NCI-H446 (cell line): ENCODE data around the gene COL17A1.

Experiments used
- DNase-seq, 2 experiments: peaks; one replicate each; lab custom pipeline; 2025; lab: John Stamatoyannopoulos, UW

COL17A1 gene

GRCh38 chr10:104049504-104050250 lies 36.0 kb downstream of the COL17A1 start:
- no peak for DNase-seq

GRCh38 chr10:104046651-104047050 lies 39.0 kb downstream of the COL17A1 start:
- no peak for DNase-seq

DNA sequence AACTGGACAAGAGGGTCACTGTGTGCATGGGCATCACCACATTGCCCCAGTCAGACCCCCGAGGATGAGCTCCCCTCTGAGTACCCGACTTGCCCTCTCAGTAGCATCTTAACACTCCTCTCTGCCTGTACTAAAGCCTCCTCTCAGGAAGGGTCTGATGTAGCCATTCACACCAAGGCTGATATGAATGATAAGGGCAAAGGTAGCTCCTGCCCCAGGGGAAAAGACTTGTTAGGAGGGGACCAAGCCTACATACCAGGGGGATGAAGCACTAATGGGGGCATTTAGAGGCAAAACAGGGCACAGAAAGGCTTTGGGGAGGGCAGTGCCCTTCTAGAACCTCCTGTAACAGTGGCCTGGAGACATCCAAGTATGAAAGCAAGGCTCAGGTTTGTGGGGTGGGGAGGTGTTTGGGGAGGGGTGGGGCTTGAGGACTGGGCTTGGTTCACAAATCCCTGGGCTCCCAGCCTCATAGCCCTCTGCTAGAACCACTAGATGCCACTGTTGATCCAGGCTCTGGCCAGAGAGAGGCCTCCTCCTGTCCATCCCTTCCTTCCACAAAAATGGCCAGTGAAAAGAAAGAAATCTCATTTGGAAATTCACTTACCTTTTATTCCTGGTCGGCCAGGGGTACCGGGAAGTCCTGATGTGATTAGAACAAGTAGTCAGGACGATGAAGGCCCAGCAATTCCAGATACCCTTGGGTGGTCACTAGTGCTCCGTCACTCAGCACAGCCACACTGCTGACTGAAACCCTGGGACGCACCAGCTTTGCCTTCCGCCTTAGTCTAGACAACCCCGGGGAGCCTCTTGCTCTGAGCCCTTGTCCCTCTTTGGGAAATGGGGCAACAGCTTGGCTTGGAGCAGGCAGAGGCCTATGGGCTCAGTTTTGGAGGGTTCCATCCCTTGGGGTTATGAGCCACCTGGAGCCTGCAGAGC lies 40.3 kb downstream of the COL17A1 start:
- DNase-seq: peak in 1 of 2 experiments; percentile 3

GRCh38 chr10:104043854-104044253 lies 41.8 kb downstream of the COL17A1 start:
- no peak for DNase-seq

DNA sequence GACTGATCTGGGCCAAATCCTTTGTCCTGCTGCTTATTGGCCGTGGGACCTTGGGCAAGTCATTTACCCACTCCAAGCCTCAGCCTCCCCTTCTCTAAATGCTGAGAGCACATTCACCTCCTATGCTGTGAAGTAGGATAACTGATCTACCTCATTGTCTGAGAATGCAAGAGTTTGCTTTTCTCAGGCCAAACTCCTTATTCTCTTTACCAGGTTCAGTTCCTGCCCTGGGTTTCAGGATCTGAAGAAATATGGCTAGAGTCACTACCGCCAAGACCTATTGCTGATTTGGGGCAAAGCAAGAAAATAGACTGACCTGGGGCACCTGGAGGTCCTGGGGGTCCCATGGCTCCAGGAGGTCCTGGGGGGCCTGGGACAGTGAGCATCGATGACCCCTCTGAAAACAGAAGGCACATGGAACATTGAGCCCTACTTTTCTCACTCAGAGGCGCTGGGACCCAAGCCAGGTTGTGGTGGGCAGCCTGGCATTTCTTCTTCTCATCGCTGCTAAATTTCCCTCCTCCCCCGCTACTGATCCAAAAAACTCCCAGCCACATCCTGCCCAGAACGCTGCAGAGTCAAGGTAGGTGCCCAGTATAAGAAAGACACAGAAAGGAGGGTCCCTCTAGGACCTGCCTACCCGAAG lies 42.4 kb downstream of the COL17A1 start:
- DNase-seq: no peak

DNA sequence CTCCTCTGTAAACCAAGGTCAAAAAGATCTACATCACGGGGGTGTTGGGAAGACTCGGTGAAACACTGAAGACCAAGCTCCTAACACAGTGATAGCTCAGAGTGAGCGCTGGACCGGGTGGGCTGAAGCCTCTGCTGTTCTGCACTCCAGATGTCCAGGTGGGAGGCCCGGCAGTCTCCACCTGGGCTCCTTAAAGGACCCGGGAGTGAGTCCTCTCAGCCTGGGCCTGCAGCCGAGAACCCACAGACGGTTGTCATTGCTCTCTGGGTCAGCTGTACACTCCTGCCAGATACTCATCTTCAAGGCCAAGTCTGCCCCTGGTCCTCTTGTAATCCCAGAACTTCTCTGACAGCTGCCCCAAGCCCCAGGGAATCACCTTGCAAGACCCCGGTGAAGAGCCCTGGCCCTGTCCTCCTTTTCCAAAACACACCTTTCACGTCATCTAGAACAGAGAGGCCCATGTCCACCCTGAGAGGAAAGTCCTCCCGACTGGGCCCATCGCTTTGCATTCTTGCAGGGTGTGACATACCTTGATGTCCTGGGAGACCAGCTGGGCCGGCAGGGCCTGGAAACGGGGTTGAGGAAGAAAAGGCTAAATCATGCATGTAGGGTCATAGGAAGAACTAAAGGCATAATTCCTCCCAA lies 43.7 kb downstream of the COL17A1 start:
- DNase-seq: no peak

DNA sequence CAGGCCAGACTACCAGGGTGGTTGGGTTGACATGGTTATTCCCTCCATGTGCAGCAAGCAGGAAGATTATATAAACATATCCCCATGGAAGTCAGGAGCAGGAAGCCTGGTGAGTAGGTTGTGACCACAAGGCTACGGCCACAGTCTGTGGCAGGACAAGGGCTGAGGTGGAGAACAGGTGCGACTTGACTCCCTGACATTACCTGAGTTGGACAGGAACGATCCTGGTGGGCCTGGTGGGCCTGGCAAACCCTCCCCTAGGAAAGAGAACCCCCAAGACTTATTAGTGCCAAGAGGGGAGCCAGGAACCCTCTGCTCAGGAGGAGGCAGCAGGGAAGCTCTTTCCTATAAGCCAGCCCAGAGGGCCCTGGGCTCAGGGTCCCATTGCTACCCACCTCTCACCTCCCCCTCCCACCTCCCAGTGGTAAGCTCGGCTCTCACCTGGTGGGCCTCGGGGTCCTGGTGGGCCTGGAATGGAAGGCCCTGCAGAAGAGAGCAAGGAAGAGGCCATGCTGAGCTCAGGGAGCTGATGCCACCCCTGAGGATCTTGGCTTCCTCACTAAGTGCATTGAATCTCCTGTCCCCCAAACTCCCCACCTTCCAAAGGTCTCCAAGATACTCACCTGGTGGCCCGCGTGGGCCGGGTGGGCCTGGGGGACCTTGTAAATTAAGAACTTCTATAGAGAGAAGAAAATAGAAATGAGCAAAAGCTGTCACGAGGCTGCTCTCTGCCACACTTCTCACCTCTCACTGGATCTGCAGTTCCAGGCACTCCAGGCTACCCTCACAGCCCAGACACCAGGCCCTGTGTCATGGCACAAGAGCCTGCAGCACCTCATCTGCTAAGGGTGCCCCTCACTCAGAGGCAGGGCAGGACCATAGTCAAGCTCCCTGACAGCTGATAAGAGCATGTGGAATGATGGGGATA lies 44.6 kb downstream of the COL17A1 start:
- no peak for DNase-seq

- DNase-seq: no peak
Measured at GRCh38 chr10:104040382-104040781, 45.3 kb downstream of the COL17A1 start.

- DNase-seq: no peak
Measured at GRCh38 chr10:104038958-104039752, 46.5 kb downstream of the COL17A1 start.

DNA sequence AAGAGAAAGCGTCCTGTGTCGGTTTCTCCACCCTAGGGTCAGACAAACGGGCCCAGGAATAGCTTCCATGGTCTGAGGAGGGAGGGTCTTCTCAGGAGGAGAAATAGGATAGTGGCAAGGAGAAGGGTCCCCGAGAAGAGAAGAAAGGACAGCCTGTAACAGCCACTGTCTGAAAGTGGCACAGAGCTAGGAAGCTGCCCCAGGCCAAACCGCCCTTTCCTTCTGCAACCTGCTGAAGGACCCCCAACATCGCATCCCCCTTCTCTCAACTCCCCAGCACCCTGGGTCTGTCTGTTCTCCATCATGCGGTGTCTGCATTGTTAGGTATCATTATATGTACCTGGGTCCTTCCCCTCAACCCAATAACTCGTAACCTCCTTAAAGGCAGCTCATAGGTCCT lies 47.1 kb downstream of the COL17A1 start:
- no peak for DNase-seq

DNA sequence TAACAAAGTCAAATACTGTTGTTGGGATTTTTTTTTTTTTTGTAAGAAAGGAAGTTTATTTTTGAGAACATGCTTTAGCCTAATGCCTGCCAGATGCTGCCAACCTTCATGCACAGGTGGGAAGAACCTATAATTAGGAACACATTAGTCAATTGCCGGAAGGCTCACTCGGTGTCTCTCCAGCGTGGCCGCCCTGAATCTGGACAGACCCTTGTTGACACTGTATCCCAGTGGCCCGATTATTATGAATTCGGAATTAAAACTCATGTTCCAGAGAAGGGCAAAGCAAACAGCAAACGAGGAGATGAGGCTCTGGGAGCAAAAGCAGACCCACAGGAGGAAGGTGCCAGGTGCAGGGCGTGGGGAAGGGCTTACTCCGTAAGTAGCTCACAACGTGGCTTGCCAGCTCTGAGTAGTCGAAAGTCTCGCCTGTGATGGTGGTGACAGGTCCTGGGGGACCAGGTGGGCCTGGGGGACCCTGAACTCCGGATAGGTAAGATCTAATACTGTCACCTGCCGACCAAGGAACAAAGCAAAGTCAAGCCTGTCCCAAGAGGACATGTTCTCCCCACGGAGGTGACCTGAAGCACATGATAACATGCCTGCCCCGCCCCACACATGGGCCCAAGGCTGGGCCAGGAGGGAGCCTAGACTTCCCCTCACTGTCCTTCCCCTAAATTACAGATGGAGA lies 48.3 kb downstream of the COL17A1 start:
- no peak for DNase-seq

- no peak for DNase-seq
Measured at GRCh38 chr10:104036518-104037260, 49.0 kb downstream of the COL17A1 start.

DNA sequence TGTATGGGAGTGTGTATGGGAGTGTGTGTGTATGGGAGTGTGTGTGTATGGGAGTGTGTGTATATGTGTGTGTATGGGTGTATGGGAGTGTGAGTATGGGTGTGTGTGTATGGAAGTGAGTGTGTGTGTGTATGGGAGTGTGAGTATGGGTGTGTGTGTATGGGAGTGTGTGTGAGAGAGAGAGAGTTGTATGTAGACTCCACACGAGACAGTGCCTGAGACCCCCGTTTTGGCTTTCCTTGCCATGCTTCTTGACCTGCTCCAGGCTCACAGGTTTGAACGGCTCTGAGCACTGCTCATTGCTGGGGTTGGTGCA lies 49.7 kb downstream of the COL17A1 start:
- DNase-seq: no peak

GRCh38 chr10:104035194-104036068 lies 50.2 kb downstream of the COL17A1 start:
- DNase-seq: no peak

DNA sequence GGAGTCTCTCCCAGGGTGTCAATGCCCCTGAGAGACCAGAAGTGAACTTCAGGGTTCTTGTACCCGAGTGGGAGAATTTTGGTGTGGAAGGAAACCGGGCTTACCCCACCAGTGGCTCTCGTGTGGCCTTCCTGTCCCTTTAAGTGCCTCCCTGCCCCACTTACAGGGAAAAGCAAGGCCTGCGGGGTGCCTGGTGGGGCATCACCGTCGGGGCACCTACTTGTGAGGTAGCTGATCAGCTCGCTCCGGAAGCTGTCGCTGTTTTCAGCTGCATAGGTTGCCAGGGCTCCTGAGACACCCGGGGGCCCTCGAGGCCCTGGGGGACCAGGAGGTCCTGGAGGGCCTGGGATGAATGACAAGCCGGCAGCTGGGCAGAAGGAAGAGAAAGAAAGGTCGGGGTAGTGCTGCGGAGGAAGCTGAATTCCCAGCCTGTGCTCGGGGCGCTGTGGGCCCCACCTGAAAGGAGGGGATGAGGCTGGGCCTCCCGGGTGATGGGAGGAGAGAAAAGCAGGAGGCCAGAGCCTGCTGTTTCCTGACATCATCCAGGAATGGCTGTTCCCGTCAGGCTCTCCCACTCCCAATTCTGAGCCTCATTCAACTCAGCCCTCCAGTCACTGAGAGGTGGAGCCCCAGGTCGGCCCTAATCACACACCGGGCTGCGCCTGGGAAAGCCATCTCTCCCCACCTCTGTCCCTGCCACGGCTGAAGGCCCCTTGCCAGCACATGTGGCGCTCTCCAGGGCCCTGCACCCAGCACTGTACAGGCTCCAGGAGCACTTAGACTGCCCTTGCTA lies 51.1 kb downstream of the COL17A1 start:
- no peak for DNase-seq

DNA sequence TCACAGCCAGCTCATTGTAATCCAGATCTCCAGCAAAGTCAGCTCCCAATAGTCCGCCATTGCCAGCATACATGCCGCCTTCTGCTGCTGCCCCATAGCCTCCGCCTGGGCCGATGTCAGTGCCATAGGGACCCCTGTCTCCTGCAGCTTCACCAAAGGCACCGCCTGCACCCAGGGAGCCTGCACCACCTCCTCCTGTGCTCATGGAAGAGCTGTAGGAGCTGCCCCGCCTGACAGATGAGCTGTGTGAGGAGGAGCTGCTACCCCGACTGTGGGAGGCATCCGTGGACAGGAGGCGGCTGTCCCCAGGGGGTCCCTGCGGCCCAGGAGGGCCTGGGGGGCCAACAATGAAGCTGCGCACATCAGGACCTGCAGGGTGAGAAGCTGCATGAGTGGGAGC lies 51.7 kb downstream of the COL17A1 start:
- DNase-seq: no peak

GRCh38 chr10:104033401-104033930 lies 52.2 kb downstream of the COL17A1 start:
- no peak for DNase-seq
